H1 (cell line): ENCODE data around the gene MRPL39. TPM values are rescaled to one million over a fixed set of nuclear protein-coding genes. Genes with fewer than 3 reads are reported as not detected.

Source experiments
- CTCF ChIA-PET: fragments of 300-600 bp; sonication (Branson Sonifier 250); formaldehyde crosslinking; loops from one replicate; lab custom pipeline; 2021; ENCODE audit not compliant: partially characterized antibody; lab: Charles Lee
- POLR2A ChIA-PET: fragments of 300-600 bp; sonication (Branson Sonifier 250); formaldehyde crosslinking; loops from one replicate; lab custom pipeline; 2021; ENCODE audit warnings: inconsistent platforms; ENCODE audit not compliant: partially characterized antibody; lab: Charles Lee
- DNase-seq, 2 experiments: peaks; one replicate each; pipeline versions ENCODE4 v3.0.0 to v3.0.0-alpha.2; 2010 to 2022; ENCODE audit warnings: low spot score in 2 of 2, low read depth in 1 of 2, mixed read lengths in 1 of 2
- FAIRE-seq: peaks from 2 replicates; lab custom pipeline; 2011; peaks lifted over from hg19 to GRCh38; lab: Jason Lieb, UNC
- H2AFZ ChIP-seq: 2 replicates; pipeline ENCODE4 v1.8.1; 2012; ENCODE audit warnings: low read length, inconsistent platforms
- H2AK5ac ChIP-seq: 2 replicates; pipeline ENCODE4 v1.6.1; 2013; ENCODE audit warnings: low read depth, low read length
- H2BK120ac ChIP-seq: replicated peaks from 2 replicates; pipeline ENCODE3; 2013; ENCODE audit warnings: low read depth, low read length, inconsistent platforms
- H2BK12ac ChIP-seq: 2 replicates; pipeline ENCODE4 v1.6.1; 2013; ENCODE audit warnings: low read depth, low read length
- H2BK15ac ChIP-seq: 2 replicates; pipeline ENCODE4 v1.6.1; 2013; ENCODE audit warnings: low read length
- H2BK20ac ChIP-seq: 2 replicates; pipeline ENCODE4 v1.6.1; 2013; ENCODE audit warnings: low read length
- H2BK5ac ChIP-seq: 2 replicates; pipeline ENCODE4 v1.6.1; 2013; ENCODE audit warnings: low read depth, low read length
- H3K14ac ChIP-seq: 2 replicates; pipeline ENCODE4 v1.6.1; 2013; ENCODE audit warnings: inconsistent platforms; ENCODE audit not compliant: insufficient read length
- H3K18ac ChIP-seq: 2 replicates; pipeline ENCODE4 v1.6.1; 2013; ENCODE audit warnings: low read length; ENCODE audit errors: extremely low read depth
- H3K23ac ChIP-seq: 2 replicates; pipeline ENCODE4 v1.6.1; 2013; ENCODE audit warnings: inconsistent platforms; ENCODE audit not compliant: insufficient read length
- H3K23me2 ChIP-seq: 2 replicates; pipeline ENCODE4 v1.6.1; 2013; ENCODE audit warnings: low read depth, low read length
- H3K27ac ChIP-seq: 2 replicates; pipeline ENCODE4 v1.6.1; 2011; ENCODE audit warnings: low read depth, low read length, inconsistent platforms
- H3K27me3 ChIP-seq, 4 experiments: replicated peaks in 1 of 4; 1 replicate in 1 of 4; 2 replicates in 3 of 4; pipeline versions ENCODE4 v1.6.1 to v1.8.1; 2011 to 2013; ENCODE audit warnings: low read length in 3 of 4, mild to moderate bottlenecking in 3 of 4, inconsistent platforms in 2 of 4, mixed read lengths in 2 of 4, moderate library complexity in 1 of 4; ENCODE audit not compliant: control insufficient read depth in 3 of 4, insufficient read depth in 3 of 4; ENCODE audit errors: extremely low read depth in 1 of 4
- H3K36me3 ChIP-seq, 4 experiments: 2 replicates each; pipeline versions ENCODE4 v1.6.1 to v1.8.1; 2011 to 2013; ENCODE audit warnings: mild to moderate bottlenecking in 4 of 4, low read length in 3 of 4, moderate library complexity in 2 of 4, control low read depth in 1 of 4, inconsistent platforms in 1 of 4; ENCODE audit not compliant: insufficient read depth in 4 of 4, control insufficient read depth in 2 of 4
- H3K4ac ChIP-seq: replicated peaks from 2 replicates; pipeline ENCODE3; 2013; ENCODE audit warnings: low read length, low read depth, mixed read lengths, inconsistent platforms; ENCODE audit not compliant: insufficient read length
- H3K4me1 ChIP-seq, 4 experiments: replicated peaks in 1 of 4; 1 replicate in 1 of 4; 2 replicates in 3 of 4; pipeline versions ENCODE4 v1.6.1 to v1.8.1; 2011 to 2013; ENCODE audit warnings: low read length in 3 of 4, inconsistent platforms in 2 of 4, mixed read lengths in 1 of 4; ENCODE audit not compliant: insufficient read depth in 4 of 4, control insufficient read depth in 3 of 4
- H3K4me2 ChIP-seq, 2 experiments: 2 replicates each; pipeline versions ENCODE4 v1.6.1 to v1.8.1; 2011 to 2013; ENCODE audit warnings: low read depth in 2 of 2, low read length in 2 of 2, control low read depth in 1 of 2, inconsistent platforms in 1 of 2, mild to moderate bottlenecking in 1 of 2; ENCODE audit not compliant: insufficient read depth in 1 of 2
- H3K4me3 ChIP-seq, 4 experiments: fragments of 200-600, 300-600 bp in 1 of 4; sonication (generic), shearing (Covaris generic), sonication (Bioruptor Twin) in 1 of 4; 2 replicates each; pipeline versions ENCODE4 v1.5.1 to v1.8.1; 2011 to 2016; ENCODE audit warnings: low read length in 4 of 4, low read depth in 3 of 4, control low read depth in 2 of 4, inconsistent platforms in 2 of 4, mild to moderate bottlenecking in 2 of 4, mixed read lengths in 1 of 4, moderate library complexity in 1 of 4; ENCODE audit not compliant: insufficient read depth in 2 of 4; ENCODE audit errors: extremely low read depth in 1 of 4
- H3K56ac ChIP-seq: replicated peaks from 2 replicates; pipeline ENCODE3; 2013; ENCODE audit warnings: low read depth, mild to moderate bottlenecking, mixed read lengths, low read length, inconsistent platforms; ENCODE audit not compliant: insufficient read length
- H3K79me1 ChIP-seq: 2 replicates; pipeline ENCODE4 v1.6.1; 2013; ENCODE audit warnings: low read depth, low read length, control low read depth
- H3K79me2 ChIP-seq, 2 experiments: 2 replicates each; pipeline versions ENCODE4 v1.6.1 to v1.8.1; 2012 to 2013; ENCODE audit warnings: low read length in 2 of 2, mild to moderate bottlenecking in 2 of 2, inconsistent platforms in 1 of 2; ENCODE audit not compliant: insufficient read depth in 2 of 2, control insufficient read depth in 1 of 2
- H3K9ac ChIP-seq, 4 experiments: replicated peaks in 1 of 4; 1 replicate in 1 of 4; 2 replicates in 3 of 4; pipeline versions ENCODE4 v1.6.1 to v1.8.1; 2011 to 2013; ENCODE audit warnings: low read depth in 3 of 4, low read length in 3 of 4, control low read depth in 2 of 4, mild to moderate bottlenecking in 2 of 4, moderate library complexity in 2 of 4, inconsistent platforms in 1 of 4; ENCODE audit errors: extremely low read depth in 1 of 4
- H3K9me3 ChIP-seq, 2 experiments: 2 replicates each; pipeline versions ENCODE4 v1.6.1 to v1.8.1; 2012 to 2013; ENCODE audit warnings: mild to moderate bottlenecking in 2 of 2, moderate library complexity in 2 of 2, control low read depth in 1 of 2, inconsistent platforms in 1 of 2, low read depth in 1 of 2, low read length in 1 of 2, mixed read lengths in 1 of 2; ENCODE audit not compliant: insufficient read depth in 2 of 2
- H4K20me1 ChIP-seq, 2 experiments: replicated peaks in 1 of 2; 2 replicates each; pipeline versions ENCODE3 to v1.8.1; 2011 to 2013; ENCODE audit warnings: inconsistent platforms in 2 of 2, low read length in 2 of 2, mild to moderate bottlenecking in 1 of 2; ENCODE audit not compliant: insufficient read depth in 2 of 2, control insufficient read depth in 1 of 2
- H4K5ac ChIP-seq: 2 replicates; pipeline ENCODE4 v1.6.1; 2013; ENCODE audit warnings: low read length, low read depth, mixed read lengths, inconsistent platforms; ENCODE audit not compliant: insufficient read length
- H4K8ac ChIP-seq: 2 replicates; pipeline ENCODE4 v1.8.0; 2013; ENCODE audit warnings: mild to moderate bottlenecking, moderate library complexity, low read length, inconsistent platforms; ENCODE audit not compliant: insufficient read depth; ENCODE audit errors: extremely low read depth
- H4K91ac ChIP-seq: replicated peaks from 2 replicates; pipeline ENCODE3; 2013; ENCODE audit warnings: low read length, mixed read lengths, inconsistent platforms; ENCODE audit not compliant: insufficient read length
- BACH1 ChIP-seq: IDR thresholded peaks from 2 replicates; pipeline ENCODE4 v1.6.1; 2012; ENCODE audit warnings: low read length, improper control_type of control experiment
- CHD2 ChIP-seq: IDR thresholded peaks from 2 replicates; pipeline ENCODE4 v1.6.1; 2012; ENCODE audit warnings: low read length, improper control_type of control experiment
- CTCF ChIP-seq, 3 experiments: IDR thresholded peaks; 1 replicate in 2 of 3; 2 replicates in 1 of 3; pipeline versions ENCODE4 v1.5.1 to v1.6.1; 2011; ENCODE audit warnings: low read length in 3 of 3, mild to moderate bottlenecking in 3 of 3, inconsistent platforms in 2 of 3, low read depth in 1 of 3, moderate library complexity in 1 of 3; ENCODE audit not compliant: insufficient read depth in 1 of 3; ENCODE audit errors: control extremely low read depth in 1 of 3
- E2F6 ChIP-seq: IDR thresholded peaks from 2 replicates; pipeline ENCODE4 v1.6.1; 2012; ENCODE audit warnings: inconsistent platforms
- GABPA ChIP-seq: IDR thresholded peaks from 2 replicates; pipeline ENCODE4 v1.6.1; 2011; ENCODE audit warnings: mild to moderate bottlenecking, low read length, moderate library complexity, borderline replicate concordance; ENCODE audit not compliant: insufficient read depth
- JUND ChIP-seq: IDR thresholded peaks from 2 replicates; pipeline ENCODE4 v1.6.1; 2011; ENCODE audit warnings: mild to moderate bottlenecking, improper control_type of control experiment, low read length
- KDM4A ChIP-seq: IDR thresholded peaks from one replicate; pipeline ENCODE4 v1.7.1; 2012; ENCODE audit warnings: low read depth, mild to moderate bottlenecking, moderate library complexity, low read length, inconsistent platforms; ENCODE audit not compliant: severe bottlenecking
- NRF1 ChIP-seq: IDR thresholded peaks from 2 replicates; pipeline ENCODE4 v1.6.1; 2011; ENCODE audit warnings: mild to moderate bottlenecking, low read depth, low read length, improper control_type of control experiment
- RNF2 ChIP-seq: fragments of 200-900, 300-1000 bp; sonication (generic); IDR thresholded peaks from 2 replicates; pipeline ENCODE4 v1.7.1; 2016; ENCODE audit warnings: borderline replicate concordance, low read depth, mild to moderate bottlenecking, antibody characterized with exemption, low read length; ENCODE audit not compliant: poor library complexity, severe bottlenecking; ENCODE audit errors: missing control alignments
- TEAD4 ChIP-seq: IDR thresholded peaks from 2 replicates; pipeline ENCODE4 v1.6.1; 2012; ENCODE audit warnings: low read depth, low read length, inconsistent platforms, mixed read lengths
- YY1 ChIP-seq: IDR thresholded peaks from 2 replicates; pipeline ENCODE4 v1.6.1; 2011; ENCODE audit warnings: low read depth, mild to moderate bottlenecking, low read length
- WGBS, 2 experiments: shearing (Covaris generic) in 1 of 2; methylation state at CpG; one replicate each; pipeline versions ENCODE4 v1.1.6 to v1.1.7; 2013 to 2015; ENCODE audit warnings: low lambda C conversion rate in 2 of 2, mixed read lengths in 2 of 2, inconsistent platforms in 1 of 2, low coverage in 1 of 2, missing lambda C conversion rate in 1 of 2; ENCODE audit not compliant: insufficient replicate concordance in 2 of 2, insufficient coverage in 1 of 2, insufficient read length in 1 of 2; ENCODE audit errors: extremely low coverage in 1 of 2, missing lambda C conversion rate in 1 of 2; 5-methylcytosine and 5-hydroxymethylcytosine counted together
- polyA plus RNA-seq, 7 experiments: library from polyadenylated mRNA; depleted of rRNA in 3 of 7; stranded (reverse) in 5 of 7; unstranded in 2 of 7; fragments of >200 nt in 5 of 7; fragments of 200-250 nt in 2 of 7; gene quantifications; 1 replicate in 5 of 7; 2 replicates in 1 of 7; 4 replicates in 1 of 7; pipeline versions ENCODE4 v1.2.1 to v1.2.3, GENCODE V29; 2011 to 2013; ENCODE audit warnings: missing spikeins in 2 of 7, mixed read lengths in 2 of 7
- total RNA-seq: library from RNA; stranded (reverse); fragmentation: NEBNext Ultra II Directional; extraction: Animal tissue kit (Norgen Biotek cat#: 25700); gene quantifications from 2 replicates; pipeline ENCODE4 v1.2.1, GENCODE V29; 2021

Gene MRPL39
- total and polyA plus RNA-seq, 2 of the 8 experiments (the other 6 are each of a cell fraction or from before 2014, with no cell fraction given) = 20.3 to 43.2 TPM

GRCh38 chr21:25551569-25551968 is 55.7 kb downstream of the MRPL39 start:
- no peak for DNase-seq
- Histone ChIP-seq H2AFZ (no peak overlapping the region), H3K4me2 (no peak overlapping the region), H2BK15ac (no peak overlapping the region), H3K27ac (no peak overlapping the region), H3K23me2 (no peaks in the 10 kb centered on the region; the same call in 1 of the 2 replicates), H3K27me3 (no peaks in the 10 kb centered on the region; a peak in 1 of 7 replicates), H3K4me1 (no peaks in the 10 kb centered on the region), H3K18ac (no peak overlapping the region), H3K4ac (no peak overlapping the region), H4K5ac (no peak overlapping the region), H3K9ac (no peak overlapping the region), H3K36me3 (no peaks in the 10 kb centered on the region), H2BK5ac (no peak overlapping the region), H3K14ac (no peak overlapping the region), H2BK20ac (no peak overlapping the region), H3K79me1 (no peaks in the 10 kb centered on the region), H3K79me2 (no peaks in the 10 kb centered on the region), H3K4me3 (no peak overlapping the region), H3K23ac (no peak overlapping the region), H3K9me3 (no peaks in the 10 kb centered on the region), H2BK120ac (no peak overlapping the region), H4K91ac (no peak overlapping the region), H2BK12ac (no peak overlapping the region), H2AK5ac (no peak overlapping the region), H4K20me1 (no peaks in the 10 kb centered on the region), H4K8ac (no peak overlapping the region), H3K56ac (no peak overlapping the region)
- ChIA-PET POLR2A (no interaction called here), CTCF (no interaction called here)
- no peak for FAIRE-seq
- 29% methylated on average over 1 of the region's 1 CpG; no CpG with 5 or more reads in 1 of the 2 experiments for WGBS, 2 experiments
- TF ChIP-seq BACH1 (no peak), CTCF (IDR thresholded peaks at IDR 0.05; ENCODE audit: control extremely low read depth in 1 of 3, insufficient read depth in 1 of 3, low read depth in 1 of 3, low read length in 3 of 3) (no peak), RNF2 (no peak), TEAD4 (no peak), E2F6 (no peak), JUND (no peak), YY1 (no peak), GABPA (no peak), KDM4A (no peak), CHD2 (no peak), NRF1 (no peak)
